NCI-H1436 (cell line): Measurements from ENCODE around the gene GPN3.
"Not testable (repeated sequence)": the region's sequence is repeated elsewhere in the genome, so short reads cannot be mapped to it uniquely, and the experiment has no call there.

Experiments
- DNase-seq: peaks from one replicate; lab custom pipeline; 2025; lab: John Stamatoyannopoulos, UW

The GPN3 gene

DNA sequence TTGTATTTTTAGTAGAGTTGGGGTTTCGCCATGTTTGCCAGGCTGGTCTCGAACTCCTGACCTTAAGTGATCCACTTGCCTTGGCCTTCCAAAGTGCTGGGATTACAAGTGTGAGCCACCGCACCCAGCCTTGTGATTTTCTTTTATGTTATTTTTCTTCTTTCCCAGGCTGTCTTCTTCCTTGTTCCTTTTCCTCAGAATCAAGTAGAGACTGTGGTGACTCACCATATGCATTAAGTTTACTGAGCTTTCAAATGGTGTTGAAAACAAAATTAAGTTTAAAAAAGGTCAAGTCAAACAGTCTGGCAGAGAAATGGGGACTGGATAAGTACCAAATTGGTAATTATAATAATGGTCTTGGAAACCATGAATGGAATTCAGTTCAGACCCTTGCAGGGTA lies 23.6 kb downstream of the GPN3 start:
- DNase-seq = no peak

DNA sequence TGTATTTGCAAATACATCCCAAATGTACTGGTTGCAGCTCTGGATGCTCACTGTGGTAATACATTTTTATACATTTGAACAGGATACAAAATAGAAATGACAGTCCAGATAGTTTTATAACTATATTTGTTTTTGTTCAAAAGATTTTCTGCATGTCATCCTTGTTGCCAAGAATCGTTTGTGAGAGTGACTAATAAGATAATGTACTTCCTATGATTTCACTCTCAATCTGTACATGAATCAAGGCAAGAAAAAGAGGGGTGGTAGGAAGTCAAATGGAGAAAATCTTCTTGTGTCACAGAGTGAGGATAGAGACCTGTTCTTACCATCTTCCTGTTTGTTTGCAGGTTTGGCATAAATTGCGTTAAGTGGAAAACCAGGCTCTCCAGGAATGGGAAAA lies 31.8 kb downstream of the GPN3 start:
- no peak for DNase-seq

DNA sequence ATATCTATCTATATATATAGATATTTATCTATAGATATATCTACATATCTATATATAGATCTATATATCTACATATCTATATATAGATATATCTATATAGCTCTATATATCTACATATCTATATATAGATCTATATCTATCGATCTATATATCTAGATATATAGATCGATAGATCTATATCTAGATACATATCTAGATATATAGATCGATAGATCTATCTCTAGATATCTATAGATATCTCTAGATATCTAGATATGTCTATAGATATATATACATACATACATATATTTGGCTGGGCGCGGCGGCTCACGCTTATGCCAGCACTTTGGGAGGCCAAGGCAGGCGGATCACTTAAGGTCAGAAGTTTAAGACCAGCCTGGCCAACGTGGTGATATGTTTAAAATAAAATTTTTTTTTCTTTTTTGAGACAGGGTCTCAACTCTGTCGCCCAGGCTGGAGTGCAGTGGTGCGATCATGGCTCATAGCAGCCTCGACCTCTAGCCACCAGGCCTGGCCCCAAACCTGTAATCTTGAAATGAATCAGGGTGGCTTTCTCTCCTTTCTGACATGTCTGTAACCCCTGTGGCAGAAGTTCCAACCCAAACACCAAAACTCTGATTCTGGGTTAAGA lies 36.0 kb downstream of the GPN3 start:
- DNase-seq = no peak

DNA sequence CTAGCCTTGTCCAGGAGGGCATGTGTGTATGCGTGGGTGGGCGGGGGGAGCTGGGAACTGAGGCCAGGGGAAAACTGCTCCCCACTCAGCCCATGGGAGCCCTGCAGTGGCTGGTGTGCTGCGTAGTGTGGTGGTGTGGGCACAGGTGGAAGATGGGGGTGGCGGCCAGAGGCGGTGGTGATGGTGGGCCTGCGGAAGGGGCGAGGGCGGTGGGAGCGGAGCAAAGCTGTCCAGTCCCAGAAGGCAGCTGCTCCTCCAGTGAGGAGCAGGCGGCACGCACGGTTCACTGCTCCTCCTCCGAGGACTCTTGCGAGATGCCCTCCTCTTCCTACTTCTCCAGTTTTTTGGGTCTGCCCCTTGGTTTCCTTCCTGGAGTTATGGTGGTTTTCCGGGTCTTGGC lies 38.4 kb downstream of the GPN3 start:
- DNase-seq = not testable (repeated sequence)

DNA sequence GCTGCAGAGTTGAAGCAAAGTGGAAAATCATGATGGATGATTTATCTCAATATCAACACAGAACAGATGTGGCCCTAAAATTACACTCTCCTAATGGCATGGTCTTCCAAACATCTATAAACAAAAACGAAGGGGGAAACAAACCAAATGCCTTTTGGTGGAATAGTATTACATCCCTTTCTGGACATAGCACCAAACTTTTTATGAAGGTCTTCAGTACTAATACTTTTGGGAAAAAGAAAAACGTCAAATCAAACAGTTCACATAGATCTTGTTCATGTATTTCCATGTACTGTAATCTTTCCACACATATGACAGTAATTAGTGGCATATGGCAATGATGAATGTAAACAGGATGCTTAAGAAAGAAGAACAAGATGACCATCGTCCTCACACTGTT lies 41.7 kb downstream of the GPN3 start:
- no peak for DNase-seq

DNA sequence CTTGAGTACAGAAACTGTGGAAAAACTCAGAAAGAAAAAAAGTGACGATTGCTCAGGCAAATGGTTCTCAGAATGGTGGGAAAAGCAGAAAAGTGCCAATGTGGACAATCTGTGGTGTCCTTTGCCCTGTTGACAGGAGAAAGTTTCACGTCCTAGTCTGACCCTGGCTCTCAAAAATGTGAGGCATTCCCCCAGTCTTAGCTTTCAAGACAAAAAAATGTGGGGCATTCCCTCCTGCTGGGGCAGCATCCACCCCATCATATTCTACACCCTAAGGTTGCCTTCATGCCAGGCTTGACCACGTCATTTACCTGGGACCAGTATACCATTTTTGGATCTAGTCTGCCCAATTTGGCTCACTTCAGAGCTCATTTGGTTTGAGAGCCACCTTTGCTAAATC lies 43.8 kb downstream of the GPN3 start:
- no peak for DNase-seq

DNA sequence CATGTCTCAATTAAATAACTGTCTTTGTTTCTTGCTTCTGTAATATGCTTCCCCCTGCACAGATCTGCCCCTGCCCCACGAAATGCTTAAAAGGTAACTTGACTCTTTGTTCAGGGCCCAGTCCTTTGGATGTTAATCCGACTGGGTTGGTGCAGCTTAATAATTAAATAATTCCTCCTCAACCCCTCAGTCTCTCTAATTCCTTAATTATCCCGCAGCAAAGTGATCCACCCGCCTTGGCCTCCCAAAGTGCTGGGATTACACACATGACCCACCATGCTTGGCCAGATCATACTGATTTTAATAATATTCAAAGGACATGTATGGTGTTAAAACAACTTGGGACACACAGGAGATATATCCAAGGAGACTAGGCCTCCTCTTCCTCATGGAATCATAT lies 46.4 kb downstream of the GPN3 start:
- DNase-seq = no peak

DNA sequence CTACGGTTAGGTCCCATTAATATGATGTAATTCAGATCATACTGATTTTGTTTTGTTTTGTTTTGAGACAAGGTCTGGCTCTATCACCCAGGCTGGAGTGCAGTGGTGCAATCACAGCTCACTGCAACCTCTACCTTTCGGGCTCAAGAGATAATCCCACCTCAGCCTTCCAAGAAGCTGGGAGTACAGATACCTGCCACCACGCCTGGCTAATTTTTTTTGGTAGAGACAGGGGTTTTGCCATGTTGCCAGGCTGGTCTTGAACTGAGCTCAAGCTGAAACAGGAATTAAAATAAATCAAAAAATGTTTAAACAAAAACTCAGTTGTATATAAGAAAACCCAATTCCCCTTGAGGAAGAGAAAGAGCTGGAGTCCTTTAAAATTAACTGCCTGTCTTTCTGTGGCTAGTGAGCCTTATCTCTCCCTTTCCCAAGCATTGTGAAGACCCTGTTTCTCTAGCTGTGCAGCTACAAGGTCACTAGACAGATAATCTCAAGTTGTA lies 46.8 kb downstream of the GPN3 start:
- no peak for DNase-seq

DNA sequence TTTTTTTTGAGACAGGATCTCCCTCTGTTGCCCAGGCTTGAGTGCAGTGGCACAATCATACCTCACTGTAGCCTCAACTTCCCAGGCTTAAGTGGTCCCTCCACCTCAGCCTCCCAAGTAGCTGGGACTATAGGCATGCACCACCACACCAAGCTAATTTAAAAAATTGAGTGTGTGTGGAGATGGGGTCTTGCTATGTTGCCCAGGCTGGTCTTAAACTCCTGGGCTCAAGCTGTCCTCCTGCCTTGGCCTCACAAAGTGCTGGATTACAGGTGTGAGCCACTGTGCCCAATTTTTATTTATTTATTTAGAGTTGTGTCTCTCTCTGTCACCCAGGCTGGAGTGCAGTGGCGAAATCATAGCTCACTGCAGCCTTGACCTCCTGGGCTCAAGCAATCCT lies 47.4 kb downstream of the GPN3 start:
- DNase-seq = not testable (repeated sequence)

DNA sequence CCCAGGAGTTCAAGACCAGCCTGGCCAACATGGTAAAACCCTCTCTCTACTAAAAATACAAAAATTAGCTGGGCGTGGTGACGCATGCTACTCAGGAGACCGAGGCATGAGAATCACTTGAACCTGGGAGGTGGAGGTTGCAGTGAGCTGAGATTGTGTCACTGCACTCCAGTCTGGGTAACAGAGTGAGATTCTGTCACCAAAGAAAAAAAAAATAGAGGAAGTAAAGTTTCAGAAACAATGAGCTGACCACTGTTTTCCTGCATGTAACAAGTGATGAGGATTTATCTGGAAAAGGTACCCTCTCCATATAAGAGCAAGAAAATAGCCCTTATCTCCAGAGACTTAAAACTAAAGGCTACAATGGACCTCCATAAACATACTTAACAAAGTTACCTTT lies 50.9 kb downstream of the GPN3 start:
- DNase-seq = not testable (repeated sequence)

DNA sequence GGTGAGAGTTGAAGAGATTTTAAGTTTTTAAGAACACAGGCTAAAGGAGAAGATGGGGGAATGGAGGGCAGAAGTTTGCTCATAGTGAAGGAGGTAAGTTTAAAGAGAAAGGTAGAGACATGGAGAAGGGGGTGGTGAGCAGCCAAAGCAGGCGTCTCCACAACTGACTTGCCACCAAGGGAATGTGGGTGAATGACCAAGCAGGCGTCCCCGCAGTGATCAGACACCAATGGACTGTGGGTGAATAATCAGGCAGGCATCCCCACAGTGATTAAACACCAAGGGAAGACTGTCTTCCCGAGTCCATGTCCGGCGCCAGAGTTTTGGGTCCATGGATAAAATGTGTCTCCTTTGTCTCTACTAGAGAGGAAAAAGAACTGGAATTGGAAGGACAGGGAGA lies 58.0 kb downstream of the GPN3 start:
- DNase-seq = not testable (repeated sequence)

DNA sequence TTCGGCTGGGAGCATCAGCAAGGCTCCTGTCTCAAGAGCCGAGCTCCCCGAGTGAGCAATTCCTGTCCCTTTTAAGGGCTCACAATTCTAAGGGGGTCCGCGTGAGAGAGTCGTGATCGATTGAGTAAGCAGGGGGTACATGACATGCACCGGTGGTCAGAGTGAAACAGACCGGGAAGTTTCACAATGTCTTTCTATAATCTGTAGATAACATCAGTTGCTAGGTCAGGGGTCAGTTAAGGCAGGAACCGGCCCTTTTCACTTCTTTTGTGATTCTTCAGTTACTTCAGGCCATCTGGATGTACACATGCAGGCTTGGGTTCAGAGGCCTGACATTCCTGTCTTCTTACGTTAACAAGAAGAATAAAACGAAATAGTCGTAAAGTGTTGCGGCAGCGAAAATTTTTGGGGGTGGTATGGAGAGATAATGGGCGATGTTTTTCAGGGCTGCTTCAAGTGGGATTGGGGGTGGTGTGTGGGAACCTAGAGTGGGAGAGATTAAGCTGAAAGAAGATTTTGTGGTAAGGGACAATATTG lies 62.9 kb downstream of the GPN3 start:
- DNase-seq = not testable (repeated sequence)

DNA sequence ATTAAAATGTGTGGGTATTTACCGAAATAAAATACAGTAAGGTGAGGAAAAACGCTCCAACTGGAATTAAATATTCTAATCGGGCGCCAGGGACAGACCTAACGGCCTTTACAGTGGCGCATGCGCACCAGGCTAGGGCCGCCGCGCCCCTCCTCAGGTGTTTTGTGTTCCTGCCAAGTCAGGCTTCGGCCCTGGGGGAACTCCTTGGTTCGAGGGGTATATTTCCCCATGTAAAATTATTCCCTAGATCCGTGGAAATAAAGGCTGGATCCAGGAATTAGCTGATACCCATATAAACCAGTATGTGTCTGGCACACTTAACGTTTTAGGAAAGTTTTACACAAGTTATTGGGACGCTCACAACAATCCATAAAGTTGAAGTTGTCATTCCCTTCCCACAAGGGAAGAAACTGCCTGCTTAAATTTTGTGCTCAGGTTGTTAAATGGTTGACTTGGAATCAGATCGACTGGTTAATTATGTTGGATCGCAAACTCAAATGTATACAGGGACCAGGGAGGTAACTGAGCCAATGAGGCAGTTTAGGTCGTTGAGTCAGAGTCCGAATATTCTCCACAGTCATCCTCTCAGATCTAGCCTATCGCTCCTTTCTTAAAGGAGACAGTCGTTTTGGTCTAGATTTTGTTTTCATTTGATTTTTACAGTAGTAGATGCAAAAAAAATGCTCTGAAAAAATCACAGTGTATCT lies 63.9 kb downstream of the GPN3 start:
- peak; percentile 80 for DNase-seq

DNA sequence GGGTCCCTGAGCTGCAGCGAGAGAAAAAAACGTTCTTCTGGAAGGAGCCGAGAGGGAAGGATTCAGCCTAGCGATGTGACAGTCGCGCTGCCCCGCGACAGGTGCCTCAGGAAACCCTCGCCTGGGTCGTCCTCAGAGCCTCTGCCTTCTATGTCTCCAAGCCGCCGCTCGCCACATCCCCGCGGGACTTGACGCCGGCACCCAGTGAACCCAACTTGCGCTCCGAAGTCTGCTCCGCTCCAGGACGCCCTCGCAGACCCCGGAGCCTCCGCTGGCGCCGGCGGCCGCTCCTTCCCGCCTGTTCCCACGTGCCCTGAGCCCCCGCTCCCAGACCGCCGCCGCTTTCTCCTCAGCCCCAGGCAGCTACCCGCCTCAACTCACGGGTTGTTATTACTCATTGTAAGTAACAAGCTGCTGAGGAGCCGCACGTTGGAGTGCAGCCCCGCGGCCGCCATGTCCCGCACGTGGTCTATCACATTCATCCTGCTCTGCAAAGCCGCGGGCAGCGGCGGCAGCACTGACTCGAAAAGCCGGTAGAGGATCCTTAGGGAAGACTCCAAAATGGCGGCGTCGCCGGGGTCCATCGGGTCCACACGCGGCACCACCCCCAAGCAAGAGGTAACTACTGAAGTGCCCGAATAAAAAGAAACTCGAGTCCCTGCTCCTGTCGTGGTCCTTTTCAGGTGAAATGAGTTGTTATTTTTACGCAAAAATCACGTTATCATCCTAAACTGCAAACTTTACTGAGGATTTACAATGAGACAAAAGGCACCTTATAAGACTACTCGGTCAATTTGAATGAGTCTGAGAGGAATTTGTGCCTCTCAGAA lies 64.7 kb downstream of the GPN3 start, which contains the start of gene ANAPC7:
Gene ANAPC7 (minus strand): TSS at position 563 of the 830 bp plus-strand sequence. CDS start 81 bp downstream, at position 482.
- peak; percentile 91 for DNase-seq
